Panc1 (cell line): ENCODE data around the gene FAM120B. TPM values are rescaled to one million over a fixed set of nuclear protein-coding genes. Genes with fewer than 3 reads are reported as not detected.

Experiments
- ATAC-seq: fragments of 200-7000 bp; cut with Tn5 transposase; 2 replicates; pipeline ENCODE4 v1.9.1; 2020; ENCODE audit warnings: mild to moderate bottlenecking, moderate library complexity
- BruUV-seq: library from RNA; stranded (reverse); fragments of 400-500 nt; replicated peaks from 2 replicates; lab custom pipeline; 2021; lab: Mats Ljungman, UMichigan
- CTCF ChIA-PET: fragments of 300-600 bp; sonication (Branson Sonifier 250); formaldehyde crosslinking; loops from one replicate; lab custom pipeline; 2022; ENCODE audit warnings: antibody characterized with exemption; lab: Charles Lee
- POLR2A ChIA-PET: fragments of 300-600 bp; sonication (Branson Sonifier 250); formaldehyde crosslinking; loops from one replicate; lab custom pipeline; 2022; ENCODE audit warnings: antibody characterized with exemption; lab: Charles Lee
- DNase-seq: peaks from one replicate; pipeline ENCODE4 v3.0.0-alpha.2; 2010; ENCODE audit warnings: low read depth, low spot score
- H3K27ac ChIP-seq: 2 replicates; pipeline ENCODE4 v1.5.1; 2011; ENCODE audit warnings: mild to moderate bottlenecking, low read length, inconsistent platforms
- H3K27me3 ChIP-seq: fragments of 200-500 bp; sonication (Bioruptor generic); 2 replicates; pipeline ENCODE4 v1.6.0; 2014; ENCODE audit warnings: low read length, inconsistent platforms; ENCODE audit not compliant: control insufficient read depth, insufficient read depth
- H3K36me3 ChIP-seq: fragments of 200-500 bp; sonication (Bioruptor generic); 2 replicates; pipeline ENCODE4 v1.5.1; 2014; ENCODE audit warnings: inconsistent platforms, mild to moderate bottlenecking, low read length, moderate library complexity; ENCODE audit not compliant: control insufficient read depth, insufficient read depth
- H3K4me1 ChIP-seq: 2 replicates; pipeline ENCODE4 v1.5.1; 2011; ENCODE audit warnings: inconsistent platforms, mild to moderate bottlenecking, low read length, moderate library complexity; ENCODE audit not compliant: control insufficient read depth, insufficient read depth
- H3K4me3 ChIP-seq, 2 experiments: 2 replicates each; pipeline ENCODE4 v1.5.1; 2011 to 2012; ENCODE audit warnings: low read depth in 2 of 2, low read length in 2 of 2, mild to moderate bottlenecking in 2 of 2, inconsistent platforms in 1 of 2, moderate library complexity in 1 of 2
- H3K9me3 ChIP-seq: fragments of 200-500 bp; sonication (Bioruptor generic); 2 replicates; pipeline ENCODE4 v1.5.1; 2014; ENCODE audit warnings: low read depth, mild to moderate bottlenecking, inconsistent platforms, low read length, moderate library complexity; ENCODE audit not compliant: control insufficient read depth, insufficient read depth
- CTCF ChIP-seq: fragments of 450-650 bp; IDR thresholded peaks from 2 replicates; pipeline ENCODE4 v1.5.1; 2017; ENCODE audit warnings: mild to moderate bottlenecking
- POLR2AphosphoS5 ChIP-seq: IDR thresholded peaks from 2 replicates; pipeline ENCODE4 v1.6.1; 2012; ENCODE audit warnings: mild to moderate bottlenecking, low read depth, low read length, moderate library complexity
- SIN3A ChIP-seq: IDR thresholded peaks from 2 replicates; pipeline ENCODE4 v1.6.1; 2012; ENCODE audit warnings: low read depth, mild to moderate bottlenecking, low read length, moderate library complexity, borderline replicate concordance; ENCODE audit not compliant: insufficient read depth
- TCF7L2 ChIP-seq: IDR thresholded peaks from 2 replicates; pipeline ENCODE4 v1.6.1; 2011; ENCODE audit warnings: mild to moderate bottlenecking, low read depth, low read length, inconsistent platforms
- in situ Hi-C: cut with HindIII; loops from 2 replicates; pipeline ENCODE4 v1.10.0; 2016; ENCODE audit warnings: low sequenced_read_pairs, low pct_unique_long_range_greater_than_20kb
- intact Hi-C: fragments of 100-400 bp; cut with micrococcal nuclease; formaldehyde crosslinking; loops from one replicate; pipeline ENCODE4 v1.10.0; 2022; ENCODE audit not compliant: unreplicated experiment
- total RNA-seq: library from RNA; stranded (reverse); gene quantifications from one replicate; pipeline ENCODE4 v1.2.1, GENCODE V29; 2021; ENCODE audit not compliant: unreplicated experiment
- TF ChIP-seq, protein P1 (sequence below), 2 experiments: IDR thresholded peaks; 2 replicates each; pipeline ENCODE4 v1.6.1; 2011 to 2012; ENCODE audit warnings: low read depth in 2 of 2, control low read depth in 1 of 2, low read length in 1 of 2, mild to moderate bottlenecking in 1 of 2, moderate library complexity in 1 of 2; ENCODE audit not compliant: insufficient read depth in 1 of 2

Gene FAM120B
- total RNA-seq, 1 experiment from 2014 or later, result 38.0 TPM

DNA sequence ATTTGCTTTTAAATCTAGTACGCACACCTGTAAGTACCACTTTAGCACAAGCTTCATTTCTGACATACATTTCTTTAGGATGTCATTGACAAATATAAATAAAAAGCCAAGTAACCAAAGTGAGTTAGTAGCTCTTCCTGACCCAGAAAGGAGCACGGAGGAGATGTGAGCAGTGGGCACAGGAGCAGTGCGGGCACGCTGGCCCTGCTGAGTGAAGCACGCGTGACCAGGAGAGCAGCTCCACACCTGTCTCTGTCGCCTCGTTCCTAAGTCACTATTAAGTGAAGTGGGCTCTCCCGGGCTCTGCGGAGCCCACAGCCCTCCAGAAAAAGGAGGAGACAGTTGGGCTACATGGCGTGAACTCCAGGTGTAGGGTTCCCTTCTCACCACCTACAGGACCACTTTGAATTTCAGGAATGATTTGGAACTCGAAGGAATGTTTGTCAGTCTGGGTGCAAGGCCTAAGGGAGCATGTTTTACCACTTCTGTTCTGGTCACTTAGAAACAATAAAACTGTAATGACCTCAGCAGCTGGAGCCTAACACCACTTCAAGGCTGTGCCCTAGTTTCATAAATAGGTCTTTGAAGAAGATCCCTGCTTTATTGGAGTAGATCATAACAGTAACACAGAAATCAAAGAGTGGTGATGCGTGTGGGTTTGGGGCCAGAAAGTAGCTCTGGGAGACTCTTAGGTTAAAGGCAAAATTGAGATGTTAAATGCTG is 95.9 kb downstream of the FAM120B start:
- CTCF ChIA-PET, result no interaction called here
- H3K27ac ChIP-seq, result no peak overlapping the region
- H3K27me3 ChIP-seq, result no peaks in the 10 kb centered on the region
- POLR2A ChIA-PET, result no interaction called here
- no peaks in the 10 kb centered on the region for H3K4me1 ChIP-seq
- no TSS peak for BruUV-seq
- H3K36me3 ChIP-seq, result no peaks in the 10 kb centered on the region
- TF ChIP-seq CTCF (no peak), POLR2AphosphoS5 (no peak), TCF7L2 (no peak), SIN3A (no peak)
- TF ChIP-seq, protein P1, sequence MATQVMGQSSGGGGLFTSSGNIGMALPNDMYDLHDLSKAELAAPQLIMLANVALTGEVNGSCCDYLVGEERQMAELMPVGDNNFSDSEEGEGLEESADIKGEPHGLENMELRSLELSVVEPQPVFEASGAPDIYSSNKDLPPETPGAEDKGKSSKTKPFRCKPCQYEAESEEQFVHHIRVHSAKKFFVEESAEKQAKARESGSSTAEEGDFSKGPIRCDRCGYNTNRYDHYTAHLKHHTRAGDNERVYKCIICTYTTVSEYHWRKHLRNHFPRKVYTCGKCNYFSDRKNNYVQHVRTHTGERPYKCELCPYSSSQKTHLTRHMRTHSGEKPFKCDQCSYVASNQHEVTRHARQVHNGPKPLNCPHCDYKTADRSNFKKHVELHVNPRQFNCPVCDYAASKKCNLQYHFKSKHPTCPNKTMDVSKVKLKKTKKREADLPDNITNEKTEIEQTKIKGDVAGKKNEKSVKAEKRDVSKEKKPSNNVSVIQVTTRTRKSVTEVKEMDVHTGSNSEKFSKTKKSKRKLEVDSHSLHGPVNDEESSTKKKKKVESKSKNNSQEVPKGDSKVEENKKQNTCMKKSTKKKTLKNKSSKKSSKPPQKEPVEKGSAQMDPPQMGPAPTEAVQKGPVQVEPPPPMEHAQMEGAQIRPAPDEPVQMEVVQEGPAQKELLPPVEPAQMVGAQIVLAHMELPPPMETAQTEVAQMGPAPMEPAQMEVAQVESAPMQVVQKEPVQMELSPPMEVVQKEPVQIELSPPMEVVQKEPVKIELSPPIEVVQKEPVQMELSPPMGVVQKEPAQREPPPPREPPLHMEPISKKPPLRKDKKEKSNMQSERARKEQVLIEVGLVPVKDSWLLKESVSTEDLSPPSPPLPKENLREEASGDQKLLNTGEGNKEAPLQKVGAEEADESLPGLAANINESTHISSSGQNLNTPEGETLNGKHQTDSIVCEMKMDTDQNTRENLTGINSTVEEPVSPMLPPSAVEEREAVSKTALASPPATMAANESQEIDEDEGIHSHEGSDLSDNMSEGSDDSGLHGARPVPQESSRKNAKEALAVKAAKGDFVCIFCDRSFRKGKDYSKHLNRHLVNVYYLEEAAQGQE (IDR thresholded peaks at IDR 0.05; ENCODE audit: insufficient read depth in 1 of 2, low read depth in 2 of 2, low read length in 1 of 2), result no peak
- DNase-seq, result no peak
- intact Hi-C loops, result no loop called here
- ATAC-seq, result no peak
- H3K9me3 ChIP-seq, result no peaks in the 10 kb centered on the region
- in situ Hi-C loops, result no loop called here
- H3K4me3 ChIP-seq, result no peak overlapping the region

- ATAC-seq, result no peak
- DNase-seq, result no peak
- intact Hi-C loops (no loop called here), in situ Hi-C loops (no loop called here)
- H3K27me3 ChIP-seq, result no peaks in the 10 kb centered on the region
- H3K4me1 ChIP-seq, result no peaks in the 10 kb centered on the region
- no peak for TF ChIP-seq POLR2AphosphoS5
- TF ChIP-seq, protein P1 (IDR thresholded peaks at IDR 0.05; ENCODE audit: insufficient read depth in 1 of 2, low read depth in 2 of 2, low read length in 1 of 2), result no peak
- TF ChIP-seq CTCF, result no peak
- no peak for TF ChIP-seq TCF7L2
- TF ChIP-seq SIN3A, result no peak
- H3K4me3 ChIP-seq, result no peak overlapping the region
- no TSS peak for BruUV-seq
- no peak overlapping the region for H3K27ac ChIP-seq
- ChIA-PET CTCF (no interaction called here), POLR2A (no interaction called here)
- H3K36me3 ChIP-seq, result no peaks in the 10 kb centered on the region
- no peaks in the 10 kb centered on the region for H3K9me3 ChIP-seq
Observed at GRCh38 chr6:170403451-170403850, 96.9 kb downstream of the FAM120B start.
